Renal cortical epithelial cell (primary cell): ENCODE results near the gene SERPINA7. TPM values are rescaled to one million over a fixed set of nuclear protein-coding genes. Genes with fewer than 3 reads are reported as not detected.
"Not testable (repeated sequence)": the region's sequence is repeated elsewhere in the genome, so short reads cannot be mapped to it uniquely, and the experiment has no call there.

Source experiments
- DNase-seq: peaks from one replicate; pipeline ENCODE4 v3.0.0-alpha.2; 2011; ENCODE audit warnings: low read depth
- total RNA-seq: library from RNA; depleted of rRNA; stranded (reverse); fragments of >200 nt; gene quantifications from 2 replicates; pipeline ENCODE4 v1.2.3, GENCODE V29; 2014

SERPINA7 gene
- total RNA-seq: not detected in 2 replicates

DNA sequence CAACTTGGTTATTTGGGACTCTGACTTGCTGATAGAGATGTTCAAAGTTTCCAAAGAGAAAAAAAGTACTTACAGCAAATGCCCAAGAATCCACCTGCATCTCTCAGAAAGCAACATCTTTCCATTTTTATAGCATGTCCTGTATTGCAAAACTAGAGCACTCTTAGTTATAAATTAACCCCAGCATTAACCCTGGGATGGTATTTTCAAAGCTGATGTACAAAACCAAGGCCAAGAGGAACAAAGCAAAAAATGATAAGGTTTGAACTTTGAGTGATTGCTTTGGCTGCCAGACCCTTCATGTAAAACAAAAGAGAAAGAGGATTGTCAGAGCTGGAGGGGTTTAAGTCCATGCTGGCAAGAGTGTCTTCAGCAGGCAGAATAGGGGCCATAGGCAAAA lies at the start of gene SERPINA7:
Gene SERPINA7 (minus strand): TSS at position 103 of the 400 bp plus-strand sequence. CDS start 1,669 bp downstream, outside the sequence.
- DNase-seq: no peak

DNA sequence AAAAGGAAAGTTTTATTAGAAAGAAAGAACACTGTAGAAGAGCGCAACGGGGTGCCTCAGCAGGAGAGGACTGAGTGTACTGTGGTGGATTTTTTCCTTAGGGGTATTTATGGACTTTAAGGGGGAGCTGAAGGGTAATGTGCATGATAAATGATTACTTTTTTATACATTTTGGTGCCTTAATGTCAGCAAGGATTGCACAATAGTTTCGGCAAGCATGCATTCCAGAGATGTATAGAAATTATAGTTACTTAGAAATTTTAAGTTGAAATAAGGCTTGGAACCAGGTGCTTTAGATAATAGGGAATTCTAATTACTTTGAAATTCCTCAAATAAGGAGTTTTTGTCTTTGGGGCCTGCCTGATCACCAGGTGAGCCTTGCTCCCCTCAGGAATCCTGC lies 30.5 kb upstream of the SERPINA7 start:
- DNase-seq: no peak

DNA sequence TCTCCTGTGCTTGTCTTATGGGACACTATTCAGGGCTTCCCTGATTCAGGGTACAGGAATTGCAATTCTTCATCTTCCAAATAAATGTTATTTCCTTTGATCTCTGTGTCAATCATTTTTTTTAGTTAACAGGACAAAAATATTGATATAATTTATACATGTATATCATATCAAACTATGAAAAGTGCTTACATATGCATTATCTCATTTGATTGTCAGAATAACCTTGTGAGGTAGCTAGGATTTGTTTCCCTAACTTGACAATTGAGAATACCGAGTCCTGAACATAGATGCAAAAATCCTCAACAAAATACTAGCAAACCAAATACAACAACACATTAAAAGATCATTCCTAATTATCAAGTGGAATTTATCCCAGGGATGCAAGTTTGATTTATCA lies 11.5 kb upstream of the SERPINA7 start:
- no peak for DNase-seq

DNA sequence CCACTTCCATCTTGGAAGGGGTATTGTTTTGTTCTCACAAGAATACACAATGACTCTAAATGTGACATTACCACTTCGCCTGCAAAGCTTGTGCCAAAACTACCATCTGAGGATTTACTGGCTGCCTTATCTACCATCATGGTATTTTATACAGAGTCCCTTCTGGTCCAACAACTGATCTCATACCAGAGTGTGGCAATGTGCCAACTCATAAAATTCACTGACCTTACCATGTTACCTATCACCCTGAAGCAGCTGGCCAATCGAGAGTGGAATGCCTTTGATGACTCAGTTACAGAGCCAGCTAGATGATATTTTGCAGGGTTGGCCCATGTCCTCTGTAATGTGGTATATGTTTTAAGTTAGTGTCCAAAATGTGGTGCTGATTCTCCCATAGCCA lies 3.8 kb upstream of the SERPINA7 start:
- DNase-seq: peak; percentile 12

- no peak for DNase-seq
Measured at GRCh38 chrX:106040861-106041260, 2.3 kb upstream of the SERPINA7 start.

- peak; percentile 21 for DNase-seq
Measured at GRCh38 chrX:106039920-106040319, 1.4 kb upstream of the SERPINA7 start.

DNA sequence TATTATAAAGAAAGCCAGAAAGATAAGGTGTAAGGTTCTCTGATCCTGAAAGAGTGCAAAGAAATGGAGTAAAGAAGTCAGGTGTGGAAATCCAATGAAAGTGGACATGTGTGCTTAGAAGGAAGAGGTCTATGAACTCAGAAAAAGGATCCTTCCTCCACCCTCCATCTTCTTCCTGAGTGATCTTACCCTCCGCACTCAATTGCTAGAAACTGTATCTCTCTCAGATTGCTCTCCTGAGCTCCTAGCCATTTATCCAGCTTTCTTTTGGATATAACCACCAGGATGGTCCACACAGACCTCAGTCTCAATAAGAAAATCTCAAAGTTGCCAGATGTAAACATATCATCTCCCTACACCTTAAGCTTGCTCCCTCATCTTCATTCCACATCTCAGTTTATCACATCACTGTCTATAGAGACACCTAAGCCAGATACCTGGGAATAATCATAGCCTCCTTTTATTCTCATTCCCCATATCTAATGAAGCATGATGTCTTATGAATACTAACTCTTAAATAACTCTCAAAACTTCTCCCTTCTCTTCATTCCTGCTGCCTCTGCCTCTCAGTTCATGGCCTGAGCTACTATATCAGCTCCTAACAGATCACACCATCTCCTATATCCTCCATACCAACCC lies 573 bp downstream of the SERPINA7 start:
- DNase-seq: no peak

DNA sequence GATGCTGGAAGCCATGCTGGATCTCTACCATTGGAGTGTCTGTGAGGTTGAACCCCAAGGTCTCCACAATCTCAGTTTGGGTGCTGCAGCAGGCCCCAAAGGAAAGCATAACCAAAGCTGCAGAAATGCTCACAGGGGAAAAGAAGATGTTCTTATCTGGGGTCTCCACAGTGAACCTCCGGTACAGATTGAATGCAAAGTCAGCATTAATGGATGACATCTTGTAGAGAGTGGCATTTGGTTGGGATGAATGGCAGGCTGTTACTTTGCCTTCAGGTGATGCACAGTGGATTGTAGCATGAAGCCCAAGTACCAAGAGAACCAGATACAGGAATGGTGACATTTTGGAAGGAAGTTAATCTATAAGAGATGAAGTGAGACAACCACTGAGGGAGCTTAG lies 1.8 kb downstream of the SERPINA7 start:
- DNase-seq: no peak

- no peak for DNase-seq
Measured at GRCh38 chrX:106035064-106035463, 3.5 kb downstream of the SERPINA7 start.

GRCh38 chrX:106023947-106024346 lies 14.6 kb downstream of the SERPINA7 start:
- no peak for DNase-seq

DNA sequence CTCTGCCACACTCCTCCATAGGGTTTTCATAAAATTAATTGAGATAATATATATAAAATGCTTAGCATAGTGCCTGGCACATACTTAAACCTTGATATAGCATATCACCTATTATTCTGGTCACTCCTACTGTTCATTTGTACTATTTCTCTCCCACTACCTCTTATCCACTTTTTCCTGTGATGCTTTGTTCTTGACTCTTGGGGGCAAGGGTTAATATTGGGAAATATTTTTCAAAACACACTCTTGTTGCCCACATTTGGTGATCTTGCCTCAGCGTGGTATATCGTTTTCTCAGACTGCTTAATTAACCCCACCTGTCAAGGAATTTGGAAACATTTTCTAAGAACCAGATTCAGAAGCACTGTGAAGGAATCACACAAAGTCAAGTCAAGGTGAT lies 16.3 kb downstream of the SERPINA7 start:
- DNase-seq: no peak

DNA sequence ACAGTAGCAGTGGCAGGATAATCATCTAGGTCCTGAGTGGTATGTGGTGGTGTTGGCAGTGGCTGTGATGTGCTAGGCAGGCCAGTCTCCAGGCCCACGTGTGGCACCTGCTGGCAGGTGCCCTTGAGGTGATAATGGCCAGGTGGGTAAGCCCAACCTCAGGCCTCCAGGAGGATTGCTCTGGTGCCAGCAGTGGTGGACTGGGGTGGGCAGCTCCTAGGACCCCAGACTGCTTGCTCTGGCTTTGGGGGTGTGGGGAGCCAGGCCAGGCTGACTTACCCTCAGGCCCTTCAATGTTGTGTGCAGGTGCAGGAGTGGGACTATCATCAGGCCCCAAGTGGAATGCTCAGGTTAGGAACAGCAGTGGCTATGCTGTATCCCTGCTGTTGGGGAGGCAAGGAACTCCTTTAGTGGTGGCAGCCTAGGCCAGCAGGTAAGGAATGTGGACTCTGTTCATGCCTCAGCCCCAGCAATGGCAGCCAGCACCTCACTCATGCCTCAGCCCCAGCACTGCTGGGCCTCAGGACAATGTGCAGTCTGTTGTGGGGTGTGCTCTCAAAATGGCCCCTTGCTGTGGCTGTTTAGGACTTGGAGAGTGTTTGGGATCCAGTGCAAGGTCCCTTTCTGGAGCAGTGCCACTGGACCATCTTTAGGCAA lies 24.3 kb downstream of the SERPINA7 start:
- no peak for DNase-seq

- no peak for DNase-seq
Measured at GRCh38 chrX:106009145-106009544, 29.4 kb downstream of the SERPINA7 start.

- no peak for DNase-seq
Measured at GRCh38 chrX:106007815-106008214, 30.7 kb downstream of the SERPINA7 start.

DNA sequence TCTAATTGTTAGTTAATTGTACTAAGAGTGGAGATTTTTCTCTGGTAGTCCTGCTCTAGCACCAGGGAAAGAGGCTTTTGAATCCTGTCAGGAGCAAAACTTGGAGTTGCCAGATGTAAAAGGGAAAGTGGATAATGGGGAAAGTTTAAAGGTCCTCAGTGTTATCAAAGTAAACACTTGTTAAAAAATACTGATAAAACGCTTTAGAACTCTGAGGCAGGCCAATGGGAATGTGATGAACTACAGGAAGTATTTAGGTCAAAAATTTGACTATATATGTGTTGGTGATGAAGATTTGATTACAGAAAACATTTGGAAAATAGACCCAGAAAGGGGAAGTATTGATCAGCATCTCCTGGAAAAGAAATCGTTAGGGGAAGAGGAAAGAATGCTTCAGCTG lies 32.8 kb downstream of the SERPINA7 start:
- no peak for DNase-seq

DNA sequence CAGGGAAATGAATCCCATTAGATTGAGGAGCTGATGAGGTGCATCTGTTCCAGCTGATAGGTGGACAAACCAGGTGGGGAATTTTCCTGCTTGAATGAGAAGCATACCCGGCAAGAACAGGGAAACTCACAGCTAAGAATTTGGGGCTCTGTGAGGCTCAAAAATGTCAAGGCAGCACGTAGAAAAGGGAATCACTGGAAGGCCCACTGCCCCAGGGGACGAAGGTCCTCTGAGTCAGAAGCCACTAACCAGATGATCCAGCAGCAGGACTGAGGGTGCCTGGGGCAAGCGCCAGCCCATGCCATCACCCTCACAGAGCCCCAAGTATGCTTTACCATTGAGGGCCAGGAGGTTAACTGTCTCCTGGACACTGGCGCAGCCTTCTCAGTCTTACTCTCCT lies 37.9 kb downstream of the SERPINA7 start:
- DNase-seq: not testable (repeated sequence)

DNA sequence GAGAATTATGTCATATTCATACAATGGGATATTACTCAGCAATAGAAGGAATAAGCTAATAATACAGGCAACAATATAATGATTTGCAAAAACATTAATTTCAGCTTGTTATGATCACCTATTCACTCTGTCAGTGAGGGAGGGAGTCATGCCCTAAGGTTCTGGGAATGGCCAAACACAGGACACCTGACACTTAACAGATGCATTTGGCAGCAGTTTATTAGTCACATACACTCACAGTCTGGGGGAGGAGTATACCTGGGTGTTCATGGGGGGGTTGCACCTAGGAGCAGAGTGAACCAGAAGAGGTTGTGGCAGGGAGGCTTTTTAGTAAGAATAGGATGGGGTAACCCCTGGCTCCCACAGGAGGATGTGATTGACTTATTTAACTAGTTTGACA lies 38.3 kb downstream of the SERPINA7 start:
- DNase-seq: peak; percentile 0

GRCh38 chrX:105999294-105999693 lies 39.2 kb downstream of the SERPINA7 start:
- peak; percentile 0 for DNase-seq

DNA sequence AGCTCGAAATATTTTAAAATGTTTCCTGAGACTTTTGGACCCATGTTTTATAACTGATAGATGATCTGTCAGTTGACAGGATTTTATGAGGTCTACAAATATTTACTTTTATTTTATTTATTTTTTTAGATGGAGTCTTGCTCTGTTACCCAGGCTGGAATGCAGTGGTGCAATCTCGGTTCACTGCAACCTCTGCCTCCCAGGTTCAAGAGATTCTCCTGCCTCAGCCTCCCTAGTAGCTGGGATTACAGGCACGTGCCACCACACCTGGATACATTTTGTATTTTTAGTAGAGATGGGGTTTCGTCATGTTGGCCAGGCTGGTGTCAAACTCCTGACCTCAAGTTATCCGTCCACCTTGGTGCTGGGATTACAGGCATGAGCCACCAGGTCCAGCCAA lies 50.0 kb downstream of the SERPINA7 start:
- DNase-seq: not testable (repeated sequence)
